Peyer's patch (tissue), 4 donors: ENCODE results near the gene ELMOD3.

Experiments
- CTCF ChIP-seq, 6 experiments: fragments of 450-650 bp in 4 of 6; fragments of 200-600 bp in 2 of 6; sonication (generic) in 1 of 6; IDR thresholded peaks; one replicate each; pipeline ENCODE4 v1.5.1; 2017 to 2019; ENCODE audit warnings: antibody characterized with exemption in 6 of 6, mild to moderate bottlenecking in 3 of 6, moderate library complexity in 1 of 6
- POLR2A ChIP-seq, 2 donors: fragments of 450-650 bp; IDR thresholded peaks; one replicate each; pipeline ENCODE4 v1.5.1; 2017; ENCODE audit warnings: antibody characterized with exemption in 2 of 2, mild to moderate bottlenecking in 2 of 2, moderate library complexity in 2 of 2

DNA sequence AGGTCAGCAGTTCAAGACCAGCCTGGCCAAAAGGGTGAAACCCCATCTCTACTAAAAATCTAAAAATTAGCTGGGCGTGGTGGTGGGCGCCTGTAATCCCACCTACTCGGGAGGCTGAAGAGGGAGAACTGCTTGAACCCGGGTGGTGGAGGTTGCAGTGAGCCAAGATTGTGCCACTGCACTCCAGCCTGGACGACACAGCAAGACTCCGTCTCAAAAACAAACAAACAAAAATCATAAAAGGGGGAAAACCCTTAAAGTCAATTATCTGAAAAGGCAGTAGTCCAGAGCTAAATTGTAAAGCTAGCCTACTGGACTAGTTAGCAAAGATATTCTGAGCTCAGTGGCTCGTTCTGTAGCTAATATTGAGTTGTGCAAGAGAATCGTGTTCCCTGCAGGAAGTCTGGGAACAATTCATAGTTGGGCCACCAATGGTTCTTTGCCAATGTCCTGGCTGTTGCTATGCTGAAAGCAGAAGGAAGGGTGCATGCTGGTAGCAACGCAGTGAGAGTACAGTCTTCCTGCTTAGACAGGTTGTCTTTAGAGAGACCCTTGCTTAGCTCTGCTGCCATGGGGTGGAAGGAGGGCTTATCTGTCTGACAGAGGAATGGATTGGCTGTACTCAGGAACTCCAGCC lies 31.1 kb upstream of the ELMOD3 start:
- no peak for TF ChIP-seq CTCF (IDR thresholded peaks at IDR 0.05)
- no peak for TF ChIP-seq POLR2A (IDR thresholded peaks at IDR 0.05)
